ENCODE measurements around the gene RPS17.
"Not testable (repeated sequence)": the region's sequence is repeated elsewhere in the genome, so short reads cannot be mapped to it uniquely, and the experiment has no call there.

Gene RPS17

GRCh38 chr15:82533801-82534200 lies 6.5 kb downstream of the RPS17 start:
- TF ChIP-seq CTCF (IDR thresholded peaks at IDR 0.05; ENCODE audit: low read depth, low read length) = no peak
- no peak for DNase-seq (ENCODE audit: extremely low read depth, low read depth)

DNA sequence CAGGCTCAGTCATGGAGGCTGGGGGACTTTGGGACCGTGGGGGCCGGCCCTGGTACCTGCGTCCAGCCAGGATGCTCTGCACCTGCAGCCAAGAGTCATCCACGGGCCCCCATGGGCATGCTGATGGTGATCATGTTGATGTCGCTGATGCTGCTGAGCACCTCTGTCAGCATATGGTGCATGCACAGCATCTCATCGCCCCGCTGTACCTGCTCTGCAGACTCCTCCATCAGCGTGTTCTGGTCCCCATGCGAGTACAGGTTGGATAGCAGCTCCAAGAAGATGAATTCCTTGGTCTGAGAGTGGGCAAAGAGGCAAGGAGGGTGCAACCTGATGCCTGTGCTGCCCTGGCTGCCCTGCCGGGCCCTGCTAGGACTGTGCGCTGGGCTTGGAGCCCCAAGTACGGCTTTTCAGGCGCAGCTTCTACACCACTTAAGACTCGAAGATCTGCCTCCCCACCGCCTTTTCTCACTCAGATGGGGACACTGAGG lies 7.2 kb downstream of the RPS17 start:
- no peak for TF ChIP-seq CTCF (IDR thresholded peaks at IDR 0.05; ENCODE audit: low read depth, low read length)
- DNase-seq (ENCODE audit: extremely low read depth, low read depth) = no peak

DNA sequence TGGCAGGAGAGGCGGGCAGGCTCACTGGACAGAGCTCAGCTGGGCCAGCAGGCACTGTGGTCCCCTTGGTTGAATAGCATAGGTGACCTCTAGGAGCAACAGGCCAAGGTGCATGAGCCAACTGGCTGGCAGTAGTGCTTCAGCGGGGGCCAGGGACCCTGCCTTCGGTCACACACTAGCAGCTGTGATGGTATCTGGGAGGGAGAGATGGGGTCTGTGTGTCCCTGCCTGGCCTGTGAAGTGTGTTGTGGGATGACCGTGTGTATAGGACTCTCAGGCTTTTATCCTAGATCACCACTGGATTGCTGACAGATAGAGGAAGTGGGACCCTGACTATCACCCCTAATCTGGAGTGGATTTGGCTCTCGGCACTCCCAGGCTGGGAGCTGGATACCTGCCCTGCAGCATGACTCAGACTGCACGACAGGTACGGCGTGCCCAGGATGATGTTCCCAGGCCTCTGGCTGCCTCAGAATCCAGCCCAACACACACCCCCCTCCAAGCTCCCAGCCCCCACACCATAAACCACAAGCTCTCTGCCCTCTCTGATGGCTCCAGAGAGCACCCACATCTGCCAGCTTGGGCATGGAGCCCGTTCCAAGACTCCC lies 7.8 kb downstream of the RPS17 start:
- no peak for DNase-seq (ENCODE audit: extremely low read depth, low read depth)
- TF ChIP-seq CTCF (IDR thresholded peaks at IDR 0.05; ENCODE audit: low read depth, low read length) = no peak

DNA sequence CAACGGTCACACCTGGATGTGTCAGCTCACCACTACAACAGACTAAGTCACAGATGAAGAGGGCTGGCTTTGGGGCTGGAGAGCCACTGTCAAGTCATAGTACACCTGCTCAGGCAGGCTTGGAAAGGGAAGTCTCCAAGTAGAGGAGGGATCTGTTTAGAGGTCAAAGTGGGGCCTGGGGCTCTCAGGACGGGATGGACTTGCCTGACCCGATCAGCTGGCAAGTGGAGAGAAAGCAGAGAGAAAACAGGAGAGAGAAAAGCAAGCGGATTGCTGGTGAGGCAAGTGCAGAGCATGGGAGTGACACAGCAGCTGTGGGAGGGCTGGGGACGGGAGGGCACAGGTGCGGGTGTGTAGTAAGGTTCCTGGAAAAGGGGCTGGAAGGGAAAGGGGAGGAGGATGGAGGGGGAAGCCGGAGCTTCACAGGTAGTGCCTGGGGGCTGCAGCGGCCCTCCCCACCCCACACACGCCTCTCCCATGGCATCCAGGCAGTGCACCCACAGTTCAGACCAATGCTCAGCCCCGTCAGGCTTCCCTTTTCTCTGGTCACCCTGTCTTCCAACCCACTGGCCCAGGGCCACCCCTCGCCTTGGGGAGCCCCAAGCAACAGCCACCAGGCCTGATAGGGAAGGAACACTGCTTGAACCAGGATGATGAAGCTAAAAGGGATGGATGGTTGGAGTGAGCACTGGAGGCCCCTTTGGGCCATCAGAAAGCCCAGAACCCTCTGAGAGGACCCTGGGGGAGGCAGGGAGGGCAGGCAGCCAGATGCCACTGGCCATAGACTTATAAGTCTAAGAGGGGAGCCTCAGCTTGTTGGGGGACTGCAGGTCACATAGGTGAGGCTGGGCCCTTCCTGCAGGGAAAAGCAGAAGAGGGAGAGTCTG lies 8.5 kb downstream of the RPS17 start:
- TF ChIP-seq CTCF (IDR thresholded peaks at IDR 0.05; ENCODE audit: low read depth, low read length) = no peak
- no peak for DNase-seq (ENCODE audit: extremely low read depth, low read depth)

- peak; percentile 73 for TF ChIP-seq CTCF (IDR thresholded peaks at IDR 0.05; ENCODE audit: low read depth, low read length)
- DNase-seq (ENCODE audit: extremely low read depth, low read depth) = no peak
Observed at GRCh38 chr15:82530606-82531379, 9.5 kb downstream of the RPS17 start.

GRCh38 chr15:82530006-82530405 lies 10.3 kb downstream of the RPS17 start:
- no peak for TF ChIP-seq CTCF (IDR thresholded peaks at IDR 0.05; ENCODE audit: low read depth, low read length)
- DNase-seq (ENCODE audit: extremely low read depth, low read depth) = no peak

DNA sequence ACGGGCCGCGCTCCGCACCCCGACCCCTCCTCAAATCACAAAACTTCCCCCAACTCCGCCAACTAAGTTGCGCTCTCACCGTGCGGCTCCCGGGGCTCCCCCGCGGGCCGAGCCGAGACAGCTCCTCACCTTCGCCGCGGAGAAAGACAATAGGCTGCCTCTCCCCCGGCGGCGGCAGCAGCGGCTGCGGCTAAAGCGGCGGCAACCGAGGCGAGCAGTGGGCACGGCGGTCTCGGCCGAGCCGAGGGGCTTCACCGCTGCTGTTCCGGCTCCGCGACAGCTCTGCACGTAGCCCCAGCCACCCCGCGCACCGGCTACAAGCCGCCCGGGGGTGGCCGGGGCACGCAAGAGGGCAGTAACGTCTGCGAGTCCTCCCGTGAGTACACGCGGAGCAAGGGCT lies 26.7 kb downstream of the RPS17 start:
- DNase-seq (ENCODE audit: extremely low read depth, low read depth) = not testable (repeated sequence)

- not testable (repeated sequence) for DNase-seq (ENCODE audit: extremely low read depth, low read depth)
Observed at GRCh38 chr15:82507693-82508092, 32.6 kb downstream of the RPS17 start.

GRCh38 chr15:82507087-82507486 lies 33.2 kb downstream of the RPS17 start:
- not testable (repeated sequence) for DNase-seq (ENCODE audit: extremely low read depth, low read depth)

GRCh38 chr15:82505842-82506241 lies 34.4 kb downstream of the RPS17 start:
- not testable (repeated sequence) for DNase-seq (ENCODE audit: extremely low read depth, low read depth)

- DNase-seq (ENCODE audit: extremely low read depth, low read depth) = not testable (repeated sequence)
Observed at GRCh38 chr15:82504074-82504473, 36.2 kb downstream of the RPS17 start.

Data from AG09319 (cell line).